ENCODE measurements around the gene ADGRV1. TPM values are rescaled to one million over a fixed set of nuclear protein-coding genes. Genes with fewer than 3 reads are reported as not detected.

ADGRV1 gene
- polyA plus RNA-seq, 2 of the 4 experiments (the other 2 are of a cell fraction): 0.70 to 3.7 TPM

DNA sequence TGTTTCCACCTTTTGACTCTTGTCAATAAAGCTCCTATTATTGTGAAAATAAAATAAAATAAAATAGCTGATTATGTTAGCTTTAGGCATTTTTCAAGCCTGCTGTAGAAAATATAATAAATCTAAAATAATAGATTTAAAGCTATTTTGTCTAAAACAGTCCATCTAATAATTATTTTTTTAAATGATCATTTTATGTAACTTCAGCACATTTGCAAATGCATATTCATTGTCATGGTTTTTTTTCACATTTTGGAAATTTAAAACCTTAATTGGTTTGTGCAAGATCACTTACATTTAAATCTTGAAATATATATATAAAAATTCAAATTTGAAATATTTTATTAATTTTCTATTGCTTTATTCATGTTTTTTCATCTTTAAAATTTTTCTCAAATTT, 159.8 kb downstream of the ADGRV1 start:
- CTCF ChIA-PET: interaction anchor here (1.9 kb wide), 1 partner anchor 10 kb away, joined by 5 read pairs; no protein-coding TSS in a partner anchor
- Histone ChIP-seq H3K4me2 (no peak overlapping the region), H3K27ac (no peak overlapping the region), H3K9me3 (no peaks in the 10 kb centered on the region), H3K4me3 (no peak overlapping the region), H3K4me1 (no peaks in the 10 kb centered on the region)
- no peak for FAIRE-seq
- POLR2A ChIA-PET: no interaction called here
- TF ChIP-seq MAZ (IDR thresholded peaks at IDR 0.05; ENCODE audit: borderline replicate concordance, low read depth, low read length) (no peak), CHD2 (IDR thresholded peaks at IDR 0.05; ENCODE audit: low read length, partially characterized antibody) (no peak), JUN (IDR thresholded peaks at IDR 0.05) (no peak), ATOH8 (CRISPR knock-in tag; IDR thresholded peaks at IDR 0.05; ENCODE audit: low read depth) (no peak), POLR2AphosphoS2 (conservative IDR thresholded peaks at IDR 0.05; ENCODE audit: low read length) (no peak), RNF2 (IDR thresholded peaks at IDR 0.05; ENCODE audit: borderline replicate concordance, low read depth) (no peak)
- DNase-seq (ENCODE audit: low read depth in 1 of 2, low spot score in 1 of 2): no peak
- no peak for ATAC-seq

DNA sequence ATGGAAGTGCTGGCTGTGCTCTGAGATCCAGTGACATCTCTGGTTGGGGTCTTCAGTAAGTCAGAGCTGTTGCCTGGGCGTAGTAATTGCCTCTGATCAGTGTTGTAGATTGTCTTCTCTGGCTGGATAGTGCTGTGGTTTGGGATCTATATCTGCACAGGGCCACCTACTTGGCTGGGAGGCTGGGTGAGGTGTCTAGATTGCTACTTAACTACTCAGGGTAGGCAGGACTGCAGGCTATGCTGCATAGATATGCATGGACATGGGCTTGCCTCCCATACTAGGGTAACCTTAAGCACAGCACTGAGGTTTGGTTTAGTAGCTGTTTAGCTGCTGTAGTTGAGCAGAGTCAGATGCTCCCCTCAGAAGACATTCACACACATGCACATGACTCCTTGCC, 181.0 kb downstream of the ADGRV1 start:
- Histone ChIP-seq H3K4me1 (no peaks in the 10 kb centered on the region), H3K27ac (no peak overlapping the region), H3K4me3 (no peak overlapping the region), H3K4me2 (no peak overlapping the region), H3K9me3 (no peaks in the 10 kb centered on the region)
- TF ChIP-seq ZNF302 (CRISPR knock-in tag; IDR thresholded peaks at IDR 0.05) (no peak), CHD2 (IDR thresholded peaks at IDR 0.05; ENCODE audit: low read length, partially characterized antibody) (no peak), RFX5 (IDR thresholded peaks at IDR 0.05) (no peak), NPAS2 (CRISPR knock-in tag; IDR thresholded peaks at IDR 0.05; ENCODE audit: borderline replicate concordance) (no peak)
- TF ChIP-seq, protein P1, sequence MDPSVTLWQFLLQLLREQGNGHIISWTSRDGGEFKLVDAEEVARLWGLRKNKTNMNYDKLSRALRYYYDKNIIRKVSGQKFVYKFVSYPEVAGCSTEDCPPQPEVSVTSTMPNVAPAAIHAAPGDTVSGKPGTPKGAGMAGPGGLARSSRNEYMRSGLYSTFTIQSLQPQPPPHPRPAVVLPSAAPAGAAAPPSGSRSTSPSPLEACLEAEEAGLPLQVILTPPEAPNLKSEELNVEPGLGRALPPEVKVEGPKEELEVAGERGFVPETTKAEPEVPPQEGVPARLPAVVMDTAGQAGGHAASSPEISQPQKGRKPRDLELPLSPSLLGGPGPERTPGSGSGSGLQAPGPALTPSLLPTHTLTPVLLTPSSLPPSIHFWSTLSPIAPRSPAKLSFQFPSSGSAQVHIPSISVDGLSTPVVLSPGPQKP (IDR thresholded peaks at IDR 0.05; ENCODE audit: low read depth, low read length): no peak
- TF ChIP-seq, protein P2, sequence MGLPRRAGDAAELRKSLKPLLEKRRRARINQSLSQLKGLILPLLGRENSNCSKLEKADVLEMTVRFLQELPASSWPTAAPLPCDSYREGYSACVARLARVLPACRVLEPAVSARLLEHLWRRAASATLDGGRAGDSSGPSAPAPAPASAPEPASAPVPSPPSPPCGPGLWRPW (IDR thresholded peaks at IDR 0.05): no peak
- no peak for DNase-seq (ENCODE audit: low read depth in 1 of 2, low spot score in 1 of 2)
- ATAC-seq: no peak
- FAIRE-seq: no peak
- CTCF ChIA-PET: interaction anchor here (1.1 to 1.2 kb wide), 2 partner anchors 43 to 47 kb away, joined by 3 to 5 read pairs; no protein-coding TSS in a partner anchor
- POLR2A ChIA-PET: no interaction called here
- 0% methylated on average over 1 of the region's 1 CpG for WGBS (ENCODE audit: missing lambda C conversion rate)

DNA sequence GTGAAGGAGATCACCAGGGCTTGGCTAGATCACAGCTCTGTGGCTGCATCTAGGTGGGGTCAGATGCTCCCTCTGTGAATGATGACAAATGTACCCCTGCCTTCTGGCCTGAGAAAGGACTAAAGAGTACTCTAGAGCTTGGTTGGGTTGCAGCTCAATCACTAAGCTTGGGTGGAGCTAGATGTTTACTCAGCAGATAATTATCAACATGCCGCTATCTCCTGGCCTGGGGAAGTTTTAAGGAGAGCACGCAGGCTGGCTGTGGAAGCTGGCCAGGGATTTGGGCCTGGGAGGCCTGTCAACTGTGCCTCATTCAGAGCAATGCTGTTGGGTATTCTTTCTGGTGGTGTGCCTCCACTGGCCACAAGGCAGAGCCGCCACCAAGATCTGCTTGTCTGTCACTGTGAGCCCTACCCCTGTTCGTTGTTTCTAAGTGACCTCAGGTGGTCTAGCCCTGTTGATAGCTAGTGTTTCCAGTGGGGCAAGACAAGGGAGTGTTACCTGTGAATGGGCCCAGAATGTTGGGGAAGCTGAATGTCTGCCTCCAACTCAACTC, 181.7 kb downstream of the ADGRV1 start:
- Histone ChIP-seq H3K9me3 (no peaks in the 10 kb centered on the region), H3K4me3 (no peak overlapping the region), H3K27ac (no peak overlapping the region), H3K4me1 (no peaks in the 10 kb centered on the region), H3K4me2 (no peak overlapping the region)
- TF ChIP-seq CHD2 (IDR thresholded peaks at IDR 0.05; ENCODE audit: low read length, partially characterized antibody) (no peak), KDM1A (IDR thresholded peaks at IDR 0.05; ENCODE audit: low read depth) (no peak), SREBF2 (IDR thresholded peaks at IDR 0.05) (no peak), MYC (IDR thresholded peaks at IDR 0.05; ENCODE audit: borderline replicate concordance, low read length) (no peak), RAD21 (conservative IDR thresholded peaks at IDR 0.05 in 1 of 2, IDR thresholded peaks at IDR 0.05 in 1 of 2) (no peak), RARB (CRISPR knock-in tag; IDR thresholded peaks at IDR 0.05) (no peak), POLR2A (IDR thresholded peaks at IDR 0.05; ENCODE audit: low read length) (no peak), FOSB (CRISPR knock-in tag; IDR thresholded peaks at IDR 0.05) (no peak), NFE2L2 (conservative IDR thresholded peaks at IDR 0.05; ENCODE audit: low read length) (no peak), EHMT2 (IDR thresholded peaks at IDR 0.05; ENCODE audit: low read depth) (no peak), EP300 (IDR thresholded peaks at IDR 0.05) (no peak), RFX5 (IDR thresholded peaks at IDR 0.05) (no peak), CHD4 (IDR thresholded peaks at IDR 0.05; ENCODE audit: borderline replicate concordance) (no peak), ZSCAN20 (CRISPR knock-in tag; IDR thresholded peaks at IDR 0.05) (no peak)
- TF ChIP-seq, protein P3, sequence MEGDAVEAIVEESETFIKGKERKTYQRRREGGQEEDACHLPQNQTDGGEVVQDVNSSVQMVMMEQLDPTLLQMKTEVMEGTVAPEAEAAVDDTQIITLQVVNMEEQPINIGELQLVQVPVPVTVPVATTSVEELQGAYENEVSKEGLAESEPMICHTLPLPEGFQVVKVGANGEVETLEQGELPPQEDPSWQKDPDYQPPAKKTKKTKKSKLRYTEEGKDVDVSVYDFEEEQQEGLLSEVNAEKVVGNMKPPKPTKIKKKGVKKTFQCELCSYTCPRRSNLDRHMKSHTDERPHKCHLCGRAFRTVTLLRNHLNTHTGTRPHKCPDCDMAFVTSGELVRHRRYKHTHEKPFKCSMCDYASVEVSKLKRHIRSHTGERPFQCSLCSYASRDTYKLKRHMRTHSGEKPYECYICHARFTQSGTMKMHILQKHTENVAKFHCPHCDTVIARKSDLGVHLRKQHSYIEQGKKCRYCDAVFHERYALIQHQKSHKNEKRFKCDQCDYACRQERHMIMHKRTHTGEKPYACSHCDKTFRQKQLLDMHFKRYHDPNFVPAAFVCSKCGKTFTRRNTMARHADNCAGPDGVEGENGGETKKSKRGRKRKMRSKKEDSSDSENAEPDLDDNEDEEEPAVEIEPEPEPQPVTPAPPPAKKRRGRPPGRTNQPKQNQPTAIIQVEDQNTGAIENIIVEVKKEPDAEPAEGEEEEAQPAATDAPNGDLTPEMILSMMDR (IDR thresholded peaks at IDR 0.05): no peak
- WGBS (ENCODE audit: missing lambda C conversion rate): 32% methylated on average over 4 of the region's 4 CpGs
- ATAC-seq: no peak
- POLR2A ChIA-PET: no interaction called here
- CTCF ChIA-PET: interaction anchor here (0.9 to 1.2 kb wide), 3 partner anchors 43 to 645 kb away, joined by 3 to 5 read pairs (median 3); no protein-coding TSS in a partner anchor
- DNase-seq (ENCODE audit: low read depth in 1 of 2, low spot score in 1 of 2): no peak
- no peak for FAIRE-seq
